ENCODE measurements around the gene LRRTM1.

Gene LRRTM1

DNA sequence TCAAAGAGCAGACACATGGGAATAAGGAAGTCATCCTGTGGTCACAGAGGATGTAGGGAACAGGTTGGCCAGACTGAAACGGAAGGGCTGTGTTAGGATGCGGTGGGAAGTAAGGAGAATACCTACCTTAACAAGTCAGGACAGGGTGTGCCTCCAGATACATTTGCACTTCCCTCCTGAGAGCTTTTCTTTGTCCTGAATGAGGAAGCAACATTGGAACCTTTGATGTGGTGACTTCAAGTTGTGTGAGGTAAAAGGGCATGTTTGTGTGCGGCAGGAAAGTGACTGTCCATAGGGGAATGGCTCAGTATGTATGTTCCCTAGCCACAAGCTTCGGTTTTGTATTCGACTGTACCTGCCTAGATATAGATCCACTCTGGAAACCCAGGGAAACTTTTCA, 24.9 kb upstream of the LRRTM1 start:
- Histone ChIP-seq H3K4me1 (ENCODE audit: control insufficient read depth, insufficient read depth, low read length) (no peaks in the 10 kb centered on the region), H3K4me3 (ENCODE audit: low read depth, low read length) (no peak overlapping the region), H3K9me3 (ENCODE audit: control insufficient read depth, insufficient read depth, low read depth, low read length) (no peaks in the 10 kb centered on the region), H3K27ac (ENCODE audit: extremely low read depth, low read depth, low read length) (no peak overlapping the region), H3K36me3 (ENCODE audit: control insufficient read depth in 2 of 2, insufficient read depth in 1 of 2, low read length in 2 of 2) (no peaks in the 10 kb centered on the region)
- TF ChIP-seq, protein P1, sequence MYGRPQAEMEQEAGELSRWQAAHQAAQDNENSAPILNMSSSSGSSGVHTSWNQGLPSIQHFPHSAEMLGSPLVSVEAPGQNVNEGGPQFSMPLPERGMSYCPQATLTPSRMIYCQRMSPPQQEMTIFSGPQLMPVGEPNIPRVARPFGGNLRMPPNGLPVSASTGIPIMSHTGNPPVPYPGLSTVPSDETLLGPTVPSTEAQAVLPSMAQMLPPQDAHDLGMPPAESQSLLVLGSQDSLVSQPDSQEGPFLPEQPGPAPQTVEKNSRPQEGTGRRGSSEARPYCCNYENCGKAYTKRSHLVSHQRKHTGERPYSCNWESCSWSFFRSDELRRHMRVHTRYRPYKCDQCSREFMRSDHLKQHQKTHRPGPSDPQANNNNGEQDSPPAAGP (tag by site-specific recombination; IDR thresholded peaks at IDR 0.05) = no peak
- TF ChIP-seq ZNF747 (tag by site-specific recombination; IDR thresholded peaks at IDR 0.05) (no peak), ZNF558 (tag by site-specific recombination; IDR thresholded peaks at IDR 0.05) (no peak), ZNF707 (tag by site-specific recombination; IDR thresholded peaks at IDR 0.05) (no peak), ZSCAN23 (tag by site-specific recombination; IDR thresholded peaks at IDR 0.05) (no peak), ZFP3 (tag by site-specific recombination; IDR thresholded peaks at IDR 0.05; ENCODE audit: low read depth) (no peak), ZNF660 (tag by site-specific recombination; IDR thresholded peaks at IDR 0.05) (no peak), SP2 (tag by site-specific recombination; IDR thresholded peaks at IDR 0.05) (no peak), ZNF843 (tag by site-specific recombination; IDR thresholded peaks at IDR 0.05) (no peak), ZFHX2 (tag by site-specific recombination; conservative IDR thresholded peaks at IDR 0.05) (no peak), ZNF112 (tag by site-specific recombination; IDR thresholded peaks at IDR 0.05) (no peak), ZNF394 (tag by site-specific recombination; IDR thresholded peaks at IDR 0.05; ENCODE audit: borderline replicate concordance) (no peak)
- TF ChIP-seq, protein P2, sequence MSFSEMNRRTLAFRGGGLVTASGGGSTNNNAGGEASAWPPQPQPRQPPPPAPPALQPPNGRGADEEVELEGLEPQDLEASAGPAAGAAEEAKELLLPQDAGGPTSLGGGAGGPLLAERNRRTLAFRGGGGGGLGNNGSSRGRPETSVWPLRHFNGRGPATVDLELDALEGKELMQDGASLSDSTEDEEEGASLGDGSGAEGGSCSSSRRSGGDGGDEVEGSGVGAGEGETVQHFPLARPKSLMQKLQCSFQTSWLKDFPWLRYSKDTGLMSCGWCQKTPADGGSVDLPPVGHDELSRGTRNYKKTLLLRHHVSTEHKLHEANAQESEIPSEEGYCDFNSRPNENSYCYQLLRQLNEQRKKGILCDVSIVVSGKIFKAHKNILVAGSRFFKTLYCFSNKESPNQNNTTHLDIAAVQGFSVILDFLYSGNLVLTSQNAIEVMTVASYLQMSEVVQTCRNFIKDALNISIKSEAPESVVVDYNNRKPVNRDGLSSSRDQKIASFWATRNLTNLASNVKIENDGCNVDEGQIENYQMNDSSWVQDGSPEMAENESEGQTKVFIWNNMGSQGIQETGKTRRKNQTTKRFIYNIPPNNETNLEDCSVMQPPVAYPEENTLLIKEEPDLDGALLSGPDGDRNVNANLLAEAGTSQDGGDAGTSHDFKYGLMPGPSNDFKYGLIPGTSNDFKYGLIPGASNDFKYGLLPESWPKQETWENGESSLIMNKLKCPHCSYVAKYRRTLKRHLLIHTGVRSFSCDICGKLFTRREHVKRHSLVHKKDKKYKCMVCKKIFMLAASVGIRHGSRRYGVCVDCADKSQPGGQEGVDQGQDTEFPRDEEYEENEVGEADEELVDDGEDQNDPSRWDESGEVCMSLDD (tag by site-specific recombination; IDR thresholded peaks at IDR 0.05) = no peak
- TF ChIP-seq, protein P3, sequence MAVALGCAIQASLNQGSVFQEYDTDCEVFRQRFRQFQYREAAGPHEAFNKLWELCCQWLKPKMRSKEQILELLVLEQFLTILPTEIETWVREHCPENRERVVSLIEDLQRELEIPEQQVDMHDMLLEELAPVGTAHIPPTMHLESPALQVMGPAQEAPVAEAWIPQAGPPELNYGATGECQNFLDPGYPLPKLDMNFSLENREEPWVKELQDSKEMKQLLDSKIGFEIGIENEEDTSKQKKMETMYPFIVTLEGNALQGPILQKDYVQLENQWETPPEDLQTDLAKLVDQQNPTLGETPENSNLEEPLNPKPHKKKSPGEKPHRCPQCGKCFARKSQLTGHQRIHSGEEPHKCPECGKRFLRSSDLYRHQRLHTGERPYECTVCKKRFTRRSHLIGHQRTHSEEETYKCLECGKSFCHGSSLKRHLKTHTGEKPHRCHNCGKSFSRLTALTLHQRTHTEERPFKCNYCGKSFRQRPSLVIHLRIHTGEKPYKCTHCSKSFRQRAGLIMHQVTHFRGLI (tag by site-specific recombination; IDR thresholded peaks at IDR 0.05) = no peak
- TF ChIP-seq, protein P4, sequence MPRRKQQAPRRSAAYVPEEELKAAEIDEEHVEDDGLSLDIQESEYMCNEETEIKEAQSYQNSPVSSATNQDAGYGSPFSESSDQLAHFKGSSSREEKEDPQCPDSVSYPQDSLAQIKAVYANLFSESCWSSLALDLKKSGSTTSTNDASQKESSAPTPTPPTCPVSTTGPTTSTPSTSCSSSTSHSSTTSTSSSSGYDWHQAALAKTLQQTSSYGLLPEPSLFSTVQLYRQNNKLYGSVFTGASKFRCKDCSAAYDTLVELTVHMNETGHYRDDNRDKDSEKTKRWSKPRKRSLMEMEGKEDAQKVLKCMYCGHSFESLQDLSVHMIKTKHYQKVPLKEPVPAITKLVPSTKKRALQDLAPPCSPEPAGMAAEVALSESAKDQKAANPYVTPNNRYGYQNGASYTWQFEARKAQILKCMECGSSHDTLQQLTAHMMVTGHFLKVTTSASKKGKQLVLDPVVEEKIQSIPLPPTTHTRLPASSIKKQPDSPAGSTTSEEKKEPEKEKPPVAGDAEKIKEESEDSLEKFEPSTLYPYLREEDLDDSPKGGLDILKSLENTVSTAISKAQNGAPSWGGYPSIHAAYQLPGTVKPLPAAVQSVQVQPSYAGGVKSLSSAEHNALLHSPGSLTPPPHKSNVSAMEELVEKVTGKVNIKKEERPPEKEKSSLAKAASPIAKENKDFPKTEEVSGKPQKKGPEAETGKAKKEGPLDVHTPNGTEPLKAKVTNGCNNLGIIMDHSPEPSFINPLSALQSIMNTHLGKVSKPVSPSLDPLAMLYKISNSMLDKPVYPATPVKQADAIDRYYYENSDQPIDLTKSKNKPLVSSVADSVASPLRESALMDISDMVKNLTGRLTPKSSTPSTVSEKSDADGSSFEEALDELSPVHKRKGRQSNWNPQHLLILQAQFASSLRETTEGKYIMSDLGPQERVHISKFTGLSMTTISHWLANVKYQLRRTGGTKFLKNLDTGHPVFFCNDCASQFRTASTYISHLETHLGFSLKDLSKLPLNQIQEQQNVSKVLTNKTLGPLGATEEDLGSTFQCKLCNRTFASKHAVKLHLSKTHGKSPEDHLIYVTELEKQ (tag by site-specific recombination; IDR thresholded peaks at IDR 0.05; ENCODE audit: borderline replicate concordance) = no peak
- CTCF ChIA-PET = interaction anchor here (0.6 to 1.0 kb wide), 3 partner anchors 60 to 170 kb away, joined by 3 to 4 read pairs (median 3); no protein-coding TSS in a partner anchor
- POLR2A ChIA-PET = no interaction called here

DNA sequence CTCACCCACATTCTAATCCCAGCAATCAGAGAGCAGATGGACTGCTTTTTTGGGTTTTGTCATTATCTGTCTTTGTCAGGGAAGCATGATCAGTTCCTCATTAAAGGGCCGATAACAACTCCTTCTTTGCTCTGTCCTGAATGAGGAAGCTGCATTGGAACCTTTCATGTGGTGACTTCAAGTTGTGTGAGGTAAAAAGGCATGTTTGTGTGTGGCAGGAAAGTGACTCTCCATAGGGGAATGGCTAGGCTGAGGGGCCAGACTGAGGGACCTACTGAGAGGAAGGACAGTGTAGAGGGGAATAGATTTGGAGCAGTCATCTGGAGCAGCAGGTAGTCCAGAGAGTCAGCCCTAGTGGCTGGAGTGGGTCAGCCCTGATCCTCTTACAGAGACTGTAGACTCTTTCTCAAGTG, 23.6 kb upstream of the LRRTM1 start:
- POLR2A ChIA-PET = no interaction called here
- TF ChIP-seq OVOL3 (tag by site-specific recombination; IDR thresholded peaks at IDR 0.05) = no peak
- TF ChIP-seq ZNF146 (tag by site-specific recombination; IDR thresholded peaks at IDR 0.05) = no peak
- no peak for TF ChIP-seq ZNF658 (tag by site-specific recombination; IDR thresholded peaks at IDR 0.05)
- no peak for TF ChIP-seq HOXC10 (CRISPR knock-in tag; IDR thresholded peaks at IDR 0.05)
- no peak for TF ChIP-seq ZBTB20 (tag by site-specific recombination; IDR thresholded peaks at IDR 0.05)
- no peak for TF ChIP-seq ZBTB1 (tag by site-specific recombination; IDR thresholded peaks at IDR 0.05)
- TF ChIP-seq ZNF391 (tag by site-specific recombination; IDR thresholded peaks at IDR 0.05; ENCODE audit: borderline replicate concordance, low read depth) = no peak
- no peak for TF ChIP-seq ZBTB8A (tag by site-specific recombination; IDR thresholded peaks at IDR 0.05)
- TF ChIP-seq ZBTB21 (tag by site-specific recombination; IDR thresholded peaks at IDR 0.05) = no peak
- TF ChIP-seq ZNF843 (tag by site-specific recombination; IDR thresholded peaks at IDR 0.05) = no peak
- TF ChIP-seq, protein P5, sequence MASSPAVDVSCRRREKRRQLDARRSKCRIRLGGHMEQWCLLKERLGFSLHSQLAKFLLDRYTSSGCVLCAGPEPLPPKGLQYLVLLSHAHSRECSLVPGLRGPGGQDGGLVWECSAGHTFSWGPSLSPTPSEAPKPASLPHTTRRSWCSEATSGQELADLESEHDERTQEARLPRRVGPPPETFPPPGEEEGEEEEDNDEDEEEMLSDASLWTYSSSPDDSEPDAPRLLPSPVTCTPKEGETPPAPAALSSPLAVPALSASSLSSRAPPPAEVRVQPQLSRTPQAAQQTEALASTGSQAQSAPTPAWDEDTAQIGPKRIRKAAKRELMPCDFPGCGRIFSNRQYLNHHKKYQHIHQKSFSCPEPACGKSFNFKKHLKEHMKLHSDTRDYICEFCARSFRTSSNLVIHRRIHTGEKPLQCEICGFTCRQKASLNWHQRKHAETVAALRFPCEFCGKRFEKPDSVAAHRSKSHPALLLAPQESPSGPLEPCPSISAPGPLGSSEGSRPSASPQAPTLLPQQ (tag by site-specific recombination; IDR thresholded peaks at IDR 0.05) = no peak
- TF ChIP-seq ZNF529 (tag by site-specific recombination; IDR thresholded peaks at IDR 0.05; ENCODE audit: insufficient replicate concordance) = no peak
- TF ChIP-seq YY2 (tag by site-specific recombination; IDR thresholded peaks at IDR 0.05) = no peak

More for the DNA sequence above, 23.6 kb upstream of the LRRTM1 start:
- Histone ChIP-seq H3K36me3 (ENCODE audit: control insufficient read depth in 2 of 2, insufficient read depth in 1 of 2, low read length in 2 of 2) (no peaks in the 10 kb centered on the region), H3K9me3 (ENCODE audit: control insufficient read depth, insufficient read depth, low read depth, low read length) (no peaks in the 10 kb centered on the region), H3K27ac (ENCODE audit: extremely low read depth, low read depth, low read length) (no peak overlapping the region), H3K4me1 (ENCODE audit: control insufficient read depth, insufficient read depth, low read length) (no peaks in the 10 kb centered on the region), H3K4me3 (ENCODE audit: low read depth, low read length) (no peak overlapping the region)
- CTCF ChIA-PET = interaction anchor here (0.7 to 6.3 kb wide), 3 partner anchors 89 to 175 kb away, joined by 3 to 135 read pairs (median 27); no protein-coding TSS in a partner anchor
